Measurements from ENCODE around the gene BGN.

BGN gene

DNA sequence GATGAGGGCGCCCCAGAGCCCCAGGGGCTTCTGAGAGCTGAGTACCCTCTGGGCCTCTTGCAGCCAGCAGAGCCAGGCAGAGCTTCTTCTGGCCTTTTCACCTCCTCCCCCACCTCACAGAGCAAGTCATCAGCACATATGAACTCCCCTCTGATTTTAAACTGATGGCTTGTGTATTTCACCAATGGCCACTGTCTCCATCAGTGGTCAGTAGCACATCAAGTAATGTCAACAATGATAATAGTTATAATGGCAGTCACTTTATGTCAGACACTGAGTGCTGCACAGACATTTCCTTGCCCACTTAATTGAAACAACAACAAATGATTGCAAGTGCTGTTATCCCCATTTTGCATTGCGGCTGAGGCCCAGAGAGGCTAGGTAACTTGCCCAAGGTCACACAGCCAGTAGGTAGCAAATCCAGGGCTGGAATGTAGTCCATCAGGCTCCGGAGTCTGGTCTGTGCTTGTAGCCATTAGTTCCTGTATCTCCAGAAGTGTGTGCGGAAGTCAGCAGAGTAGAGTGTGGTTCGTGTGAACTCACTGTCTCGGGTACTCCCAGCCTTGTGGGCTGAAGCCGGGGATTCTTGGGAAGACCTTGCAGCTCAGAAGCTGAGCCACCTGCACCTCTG, 25.6 kb downstream of the BGN start:
- H3K4me1 ChIP-seq (ENCODE audit: control insufficient read depth, insufficient read depth, low read length) = no peaks in the 10 kb centered on the region
- no peak overlapping the region for H3K4me3 ChIP-seq (ENCODE audit: low read depth, low read length)
- H3K27ac ChIP-seq (ENCODE audit: extremely low read depth, low read depth, low read length) = no peak overlapping the region
- no peak for TF ChIP-seq ZNF174 (tag by site-specific recombination; IDR thresholded peaks at IDR 0.05)
- no peak for TF ChIP-seq ZNF350 (tag by site-specific recombination; IDR thresholded peaks at IDR 0.05)
- no peak for TF ChIP-seq HIC1 (tag by site-specific recombination; IDR thresholded peaks at IDR 0.05)
- POLR2A ChIA-PET = no interaction called here
- CTCF ChIA-PET = interaction anchor here (1.4 to 2.4 kb wide), 2 partner anchors 13 to 147 kb away, joined by 3 to 14 read pairs; no protein-coding TSS in a partner anchor
- H3K36me3 ChIP-seq (ENCODE audit: control insufficient read depth in 2 of 2, insufficient read depth in 1 of 2, low read length in 2 of 2) = no peaks in the 10 kb centered on the region
- no peaks in the 10 kb centered on the region for H3K9me3 ChIP-seq (ENCODE audit: control insufficient read depth, insufficient read depth, low read depth, low read length)

DNA sequence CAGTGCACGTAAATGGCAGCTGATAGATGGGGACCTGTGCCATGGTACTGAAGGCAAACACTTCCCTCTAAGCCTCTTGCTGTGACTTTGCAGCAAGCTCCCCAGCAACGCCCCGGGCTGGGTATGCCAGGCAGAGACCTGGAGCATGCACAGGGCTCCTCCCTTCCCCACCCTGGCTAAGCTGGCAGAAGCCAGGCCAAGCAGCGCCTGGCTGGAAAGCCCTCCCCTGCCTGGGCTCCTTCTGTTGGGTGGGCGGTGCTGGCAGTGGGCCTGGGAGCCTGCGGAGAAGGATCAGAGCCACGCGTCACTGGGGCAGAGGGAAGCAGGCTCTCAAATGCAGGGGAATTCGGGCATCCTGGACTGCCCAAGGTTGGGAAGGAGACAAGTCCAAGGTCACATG, 26.3 kb downstream of the BGN start:
- Histone ChIP-seq H3K36me3 (ENCODE audit: control insufficient read depth in 2 of 2, insufficient read depth in 1 of 2, low read length in 2 of 2) (no peaks in the 10 kb centered on the region), H3K27ac (ENCODE audit: extremely low read depth, low read depth, low read length) (no peak overlapping the region), H3K4me3 (ENCODE audit: low read depth, low read length) (no peak overlapping the region), H3K4me1 (ENCODE audit: control insufficient read depth, insufficient read depth, low read length) (no peaks in the 10 kb centered on the region), H3K9me3 (ENCODE audit: control insufficient read depth, insufficient read depth, low read depth, low read length) (no peaks in the 10 kb centered on the region)
- ChIA-PET CTCF (interaction anchor here (1.0 to 1.4 kb wide), 2 partner anchors 30 to 146 kb away, joined by 3 to 5 read pairs; no protein-coding TSS in a partner anchor), POLR2A (no interaction called here)
- no peak for TF ChIP-seq ZNF266 (tag by site-specific recombination; IDR thresholded peaks at IDR 0.05; ENCODE audit: low read depth)
- TF ChIP-seq ZNF140 (tag by site-specific recombination; IDR thresholded peaks at IDR 0.05) = no peak
- TF ChIP-seq, protein P1, sequence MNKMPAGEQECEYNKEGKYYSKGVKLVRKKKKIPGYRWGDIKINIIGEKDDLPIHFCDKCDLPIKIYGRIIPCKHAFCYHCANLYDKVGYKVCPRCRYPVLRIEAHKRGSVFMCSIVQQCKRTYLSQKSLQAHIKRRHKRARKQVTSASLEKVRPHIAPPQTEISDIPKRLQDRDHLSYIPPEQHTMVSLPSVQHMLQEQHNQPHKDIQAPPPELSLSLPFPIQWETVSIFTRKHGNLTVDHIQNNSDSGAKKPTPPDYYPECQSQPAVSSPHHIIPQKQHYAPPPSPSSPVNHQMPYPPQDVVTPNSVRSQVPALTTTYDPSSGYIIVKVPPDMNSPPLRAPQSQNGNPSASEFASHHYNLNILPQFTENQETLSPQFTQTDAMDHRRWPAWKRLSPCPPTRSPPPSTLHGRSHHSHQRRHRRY (tag by site-specific recombination; IDR thresholded peaks at IDR 0.05) = no peak
- no peak for TF ChIP-seq ZNF664 (tag by site-specific recombination; IDR thresholded peaks at IDR 0.05)
- TF ChIP-seq, protein P2, sequence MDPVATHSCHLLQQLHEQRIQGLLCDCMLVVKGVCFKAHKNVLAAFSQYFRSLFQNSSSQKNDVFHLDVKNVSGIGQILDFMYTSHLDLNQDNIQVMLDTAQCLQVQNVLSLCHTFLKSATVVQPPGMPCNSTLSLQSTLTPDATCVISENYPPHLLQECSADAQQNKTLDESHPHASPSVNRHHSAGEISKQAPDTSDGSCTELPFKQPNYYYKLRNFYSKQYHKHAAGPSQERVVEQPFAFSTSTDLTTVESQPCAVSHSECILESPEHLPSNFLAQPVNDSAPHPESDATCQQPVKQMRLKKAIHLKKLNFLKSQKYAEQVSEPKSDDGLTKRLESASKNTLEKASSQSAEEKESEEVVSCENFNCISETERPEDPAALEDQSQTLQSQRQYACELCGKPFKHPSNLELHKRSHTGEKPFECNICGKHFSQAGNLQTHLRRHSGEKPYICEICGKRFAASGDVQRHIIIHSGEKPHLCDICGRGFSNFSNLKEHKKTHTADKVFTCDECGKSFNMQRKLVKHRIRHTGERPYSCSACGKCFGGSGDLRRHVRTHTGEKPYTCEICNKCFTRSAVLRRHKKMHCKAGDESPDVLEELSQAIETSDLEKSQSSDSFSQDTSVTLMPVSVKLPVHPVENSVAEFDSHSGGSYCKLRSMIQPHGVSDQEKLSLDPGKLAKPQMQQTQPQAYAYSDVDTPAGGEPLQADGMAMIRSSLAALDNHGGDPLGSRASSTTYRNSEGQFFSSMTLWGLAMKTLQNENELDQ (tag by site-specific recombination; IDR thresholded peaks at IDR 0.05; ENCODE audit: low read depth) = no peak
- TF ChIP-seq ZFHX2 (tag by site-specific recombination; conservative IDR thresholded peaks at IDR 0.05) = peak; percentile 78
- TF ChIP-seq, protein P3, sequence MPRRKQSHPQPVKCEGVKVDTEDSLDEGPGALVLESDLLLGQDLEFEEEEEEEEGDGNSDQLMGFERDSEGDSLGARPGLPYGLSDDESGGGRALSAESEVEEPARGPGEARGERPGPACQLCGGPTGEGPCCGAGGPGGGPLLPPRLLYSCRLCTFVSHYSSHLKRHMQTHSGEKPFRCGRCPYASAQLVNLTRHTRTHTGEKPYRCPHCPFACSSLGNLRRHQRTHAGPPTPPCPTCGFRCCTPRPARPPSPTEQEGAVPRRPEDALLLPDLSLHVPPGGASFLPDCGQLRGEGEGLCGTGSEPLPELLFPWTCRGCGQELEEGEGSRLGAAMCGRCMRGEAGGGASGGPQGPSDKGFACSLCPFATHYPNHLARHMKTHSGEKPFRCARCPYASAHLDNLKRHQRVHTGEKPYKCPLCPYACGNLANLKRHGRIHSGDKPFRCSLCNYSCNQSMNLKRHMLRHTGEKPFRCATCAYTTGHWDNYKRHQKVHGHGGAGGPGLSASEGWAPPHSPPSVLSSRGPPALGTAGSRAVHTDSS (tag by site-specific recombination; IDR thresholded peaks at IDR 0.05) = no peak
- no peak for TF ChIP-seq ZNF830 (tag by site-specific recombination; IDR thresholded peaks at IDR 0.05; ENCODE audit: low read depth)
- TF ChIP-seq ZNF175 (tag by site-specific recombination; IDR thresholded peaks at IDR 0.05) = no peak
- TF ChIP-seq ZNF548 (tag by site-specific recombination; IDR thresholded peaks at IDR 0.05) = no peak
- TF ChIP-seq PRDM1 (tag by site-specific recombination; IDR thresholded peaks at IDR 0.05) = no peak
- TF ChIP-seq KLF16 (tag by site-specific recombination; IDR thresholded peaks at IDR 0.05) = no peak
- TF ChIP-seq ZNF174 (tag by site-specific recombination; IDR thresholded peaks at IDR 0.05) = no peak
- TF ChIP-seq ZNF132 (tag by site-specific recombination; IDR thresholded peaks at IDR 0.05; ENCODE audit: borderline replicate concordance) = no peak
- no peak for TF ChIP-seq SETDB1 (IDR thresholded peaks at IDR 0.05; ENCODE audit: insufficient read length, low read length)
- no peak for TF ChIP-seq ZSCAN4 (tag by site-specific recombination; IDR thresholded peaks at IDR 0.05)
- TF ChIP-seq REST (tag by site-specific recombination; IDR thresholded peaks at IDR 0.05) = no peak
- no peak for TF ChIP-seq SP3 (tag by site-specific recombination; IDR thresholded peaks at IDR 0.05)
- no peak for TF ChIP-seq ZBTB6 (tag by site-specific recombination; IDR thresholded peaks at IDR 0.05)
